Measurements from ENCODE around the gene SIN3A.
"Not testable (repeated sequence)": the region's sequence is repeated elsewhere in the genome, so short reads cannot be mapped to it uniquely, and the experiment has no call there.

The SIN3A gene

GRCh38 chr15:75357976-75358673, 93.4 kb downstream of the SIN3A start:
- DNase-seq (ENCODE audit: low spot score) = no peak
- FAIRE-seq = no peak

- no peak for DNase-seq (ENCODE audit: low spot score)
- no peak for FAIRE-seq
These were observed 95.0 kb downstream of the SIN3A start for GRCh38 chr15:75356517-75356916.

- DNase-seq (ENCODE audit: low spot score) (no peak), FAIRE-seq (no peak)
These were observed 95.5 kb downstream of the SIN3A start for GRCh38 chr15:75356006-75356405.

- DNase-seq (ENCODE audit: low spot score) = no peak
- FAIRE-seq = no peak
These were observed 96.1 kb downstream of the SIN3A start for GRCh38 chr15:75355369-75355768.

GRCh38 chr15:75354454-75354853, 97.0 kb downstream of the SIN3A start:
- FAIRE-seq = no peak
- no peak for DNase-seq (ENCODE audit: low spot score)

GRCh38 chr15:75353604-75354003, 97.9 kb downstream of the SIN3A start:
- DNase-seq (ENCODE audit: low spot score) = no peak

GRCh38 chr15:75352186-75353080, 99.1 kb downstream of the SIN3A start:
- DNase-seq (ENCODE audit: low spot score) (no peak), FAIRE-seq (no peak)

More at GRCh38 chr15:75353604-75354003, 97.9 kb downstream of the SIN3A start:
- FAIRE-seq = no peak

- no peak for FAIRE-seq
- DNase-seq (ENCODE audit: low spot score) = no peak
These were observed 100.7 kb downstream of the SIN3A start for GRCh38 chr15:75350601-75351361.

- DNase-seq (ENCODE audit: low spot score) (no peak), FAIRE-seq (no peak)
These were observed 101.5 kb downstream of the SIN3A start for GRCh38 chr15:75349851-75350588.

GRCh38 chr15:75349351-75349669, 102.2 kb downstream of the SIN3A start:
- FAIRE-seq; DNase-seq (ENCODE audit: low spot score): not testable (repeated sequence)

GRCh38 chr15:75348562-75349350, 102.7 kb downstream of the SIN3A start:
- FAIRE-seq (no peak), DNase-seq (ENCODE audit: low spot score) (no peak)

- DNase-seq (ENCODE audit: low spot score) = no peak
- no peak for FAIRE-seq
These were observed 103.4 kb downstream of the SIN3A start for GRCh38 chr15:75348034-75348561.

- DNase-seq (ENCODE audit: low spot score) (no peak), FAIRE-seq (no peak)
These were observed 104.1 kb downstream of the SIN3A start for GRCh38 chr15:75347222-75348033.

GRCh38 chr15:75346796-75347221, 104.7 kb downstream of the SIN3A start, which contains the start of gene NEIL1:
TSS of gene NEIL1 (plus strand) at chr15:75347039. CDS start at chr15:75348906, 1,867 bp downstream.
- FAIRE-seq (no peak), DNase-seq (ENCODE audit: low spot score) (no peak)

- FAIRE-seq = not testable (repeated sequence)
These were observed 107.5 kb downstream of the SIN3A start for GRCh38 chr15:75343953-75344352.

GRCh38 chr15:75342221-75342620, 109.3 kb downstream of the SIN3A start:
- DNase-seq (ENCODE audit: low spot score) (no peak), FAIRE-seq (no peak)

More at GRCh38 chr15:75343953-75344352, 107.5 kb downstream of the SIN3A start:
- not testable (repeated sequence) for DNase-seq (ENCODE audit: low spot score)

- FAIRE-seq = no peak
These were observed 111.8 kb downstream of the SIN3A start for GRCh38 chr15:75339531-75340240.

GRCh38 chr15:75338661-75339240, 112.7 kb downstream of the SIN3A start:
- DNase-seq (ENCODE audit: low spot score) (no peak), FAIRE-seq (no peak)

More at GRCh38 chr15:75339531-75340240, 111.8 kb downstream of the SIN3A start:
- no peak for DNase-seq (ENCODE audit: low spot score)
